K562 (cell line): ENCODE data around the gene CCDC200. TPM values are rescaled to one million over a fixed set of nuclear protein-coding genes. Genes with fewer than 3 reads are reported as not detected.

Source experiments
- ATAC-seq: fragments of 200-7000 bp; cut with Tn5 transposase; 3 replicates; pipeline ENCODE4 v1.9.1; 2020; ENCODE audit warnings: moderate library complexity
- BruUV-seq: library from RNA; stranded (reverse); fragments of 400-500 nt; replicated peaks from 2 replicates; lab custom pipeline; 2021; lab: Mats Ljungman, UMichigan
- CTCF ChIA-PET: fragments of 300-600 bp; formaldehyde crosslinking; extraction: SDS; loops from one replicate; lab custom pipeline; 2021; ENCODE audit warnings: low intra/inter-chr PET ratio; lab: Yijun Ruan, JAX
- POLR2A ChIA-PET: fragments of 300-600, 350-650 bp; sonication (Branson Sonifier 250); formaldehyde crosslinking; extraction: SDS; loops from one replicate; lab custom pipeline; 2021; ENCODE audit warnings: antibody characterized with exemption, inconsistent platforms; lab: Yijun Ruan, JAX
- DNase-seq, 4 experiments: peaks; one replicate each; pipeline versions ENCODE4 v3.0.0 to v3.0.0-alpha.2; 2011 to 2018; ENCODE audit warnings: low spot score in 3 of 4, mixed read lengths in 3 of 4; ENCODE audit errors: extremely low read depth in 1 of 4
- FAIRE-seq: peaks from 2 replicates; lab custom pipeline; 2011; peaks lifted over from hg19 to GRCh38; lab: Jason Lieb, UNC
- H2AFZ ChIP-seq: 2 replicates; pipeline ENCODE4 v1.6.0; 2011; ENCODE audit warnings: low read depth, low read length, control low read depth, inconsistent platforms
- H3K27ac ChIP-seq: fragments of 200-600 bp; 3 replicates; pipeline ENCODE4 v1.8.0; 2011; ENCODE audit warnings: low read depth, mild to moderate bottlenecking, control low read depth, inconsistent platforms, low read length, moderate library complexity, mixed read lengths; ENCODE audit errors: extremely low read depth
- H3K27me3 ChIP-seq, 2 experiments: fragments of 300-600 bp in 1 of 2; 2 replicates in 1 of 2; 3 replicates in 1 of 2; pipeline versions ENCODE4 v1.6.0 to v1.8.0; 2011; ENCODE audit warnings: inconsistent platforms in 2 of 2, low read length in 2 of 2, mild to moderate bottlenecking in 1 of 2, mixed read lengths in 1 of 2, moderate library complexity in 1 of 2; ENCODE audit not compliant: control insufficient read depth in 2 of 2, insufficient read depth in 2 of 2
- H3K36me3 ChIP-seq: fragments of 300-600 bp; 3 replicates; pipeline ENCODE4 v1.8.0; 2011; ENCODE audit warnings: mild to moderate bottlenecking, low read length, inconsistent platforms; ENCODE audit not compliant: control insufficient read depth, insufficient read depth
- H3K4me1 ChIP-seq, 2 experiments: fragments of 200-600 bp in 1 of 2; replicated peaks in 1 of 2; 2 replicates in 1 of 2; 3 replicates in 1 of 2; pipeline versions ENCODE4 v1.5.1 to v1.8.0; 2011; ENCODE audit warnings: inconsistent platforms in 2 of 2, low read length in 2 of 2, mild to moderate bottlenecking in 1 of 2, mixed read lengths in 1 of 2, moderate library complexity in 1 of 2; ENCODE audit not compliant: control insufficient read depth in 2 of 2, insufficient read depth in 2 of 2
- H3K4me2 ChIP-seq: 2 replicates; pipeline ENCODE4 v1.6.1; 2011; ENCODE audit warnings: low read length, control low read depth, inconsistent platforms, mixed read lengths; ENCODE audit not compliant: insufficient read depth
- H3K4me3 ChIP-seq: fragments of 200-600 bp; sonication (generic), shearing (Covaris generic); 2 replicates; pipeline ENCODE4 v1.5.1; 2016; ENCODE audit warnings: control low read depth, inconsistent platforms
- H3K79me2 ChIP-seq: fragments of 200-600 bp; 3 replicates; pipeline ENCODE4 v1.8.0; 2011; ENCODE audit warnings: low read length, inconsistent platforms; ENCODE audit not compliant: control insufficient read depth, insufficient read depth
- H3K9ac ChIP-seq, 2 experiments: 2 replicates each; pipeline versions ENCODE4 v1.6.0 to v1.6.1; 2011; ENCODE audit warnings: low read depth in 2 of 2, low read length in 2 of 2, control low read depth in 1 of 2, inconsistent platforms in 1 of 2, mild to moderate bottlenecking in 1 of 2, mixed read lengths in 1 of 2; ENCODE audit not compliant: insufficient read depth in 1 of 2
- H3K9me1 ChIP-seq: one replicate; pipeline ENCODE4 v1.6.0; 2011; ENCODE audit warnings: inconsistent platforms, mild to moderate bottlenecking, low read length, moderate library complexity; ENCODE audit not compliant: control insufficient read depth, insufficient read depth
- H3K9me3 ChIP-seq: replicated peaks from 2 replicates; pipeline ENCODE4 v1.5.1; 2011; ENCODE audit warnings: low read depth, low read length, inconsistent platforms; ENCODE audit not compliant: control insufficient read depth, insufficient read depth
- H4K20me1 ChIP-seq: replicated peaks from 2 replicates; pipeline ENCODE4 v1.6.1; 2011; ENCODE audit warnings: low read length, inconsistent platforms, mixed read lengths; ENCODE audit not compliant: control insufficient read depth, insufficient read depth
- HES1 ChIP-seq: fragments of 450-650 bp; IDR thresholded peaks from 2 replicates; pipeline ENCODE4 v1.6.1; 2016; ENCODE audit warnings: low read depth, mild to moderate bottlenecking, moderate library complexity
- SLC30A9 ChIP-seq: fragments of 250-450 bp; sonication (Bioruptor Pico); IDR thresholded peaks from 2 replicates; pipeline ENCODE4 v1.8.0; 2022; ENCODE audit warnings: mild to moderate bottlenecking, moderate library complexity
- TAF15 ChIP-seq: fragments of 200-400 bp; formaldehyde crosslinking; IDR thresholded peaks from 2 replicates; pipeline ENCODE4 v1.6.1; 2017; ENCODE audit warnings: mild to moderate bottlenecking, low read depth, low read length, moderate library complexity
- TEAD2 ChIP-seq: fragments of 450-650 bp; IDR thresholded peaks from 2 replicates; pipeline ENCODE4 v1.6.1; 2016; ENCODE audit warnings: missing genetic modification characterization, control low read depth, missing compliant biosample characterization
- ZBTB43 ChIP-seq: sonication (generic); formaldehyde crosslinking; IDR thresholded peaks from 2 replicates; pipeline ENCODE4 v1.8.0; 2023; ENCODE audit warnings: mild to moderate bottlenecking, missing genetic modification reagents
- WGBS: fragments of 100-300 bp; shearing (Covaris generic); methylation state at CpG from one replicate; pipeline ENCODE4 v1.1.6; 2016; ENCODE audit warnings: low coverage, mixed read lengths; ENCODE audit not compliant: insufficient coverage; ENCODE audit errors: missing lambda C conversion rate; 5-methylcytosine and 5-hydroxymethylcytosine counted together
- in situ Hi-C: fragments of 300-500 bp; cut with MboI; formaldehyde crosslinking; loops from 4 replicates; pipeline ENCODE4 v1.15.0; 2018; ENCODE audit warnings: inconsistent platforms, mixed read lengths
- intact Hi-C: fragments of 100-400 bp; cut with micrococcal nuclease; formaldehyde crosslinking; loops from 2 replicates; pipeline ENCODE4 v1.14.2; 2022
- polyA plus RNA-seq, 8 experiments: library from polyadenylated mRNA; depleted of rRNA in 4 of 8; stranded (reverse) in 5 of 8; unstranded in 3 of 8; fragments of >200 nt; fragmentation: Nextera tagmentation in 2 of 8; fragmentation: Illumina TruSeq in 1 of 8; extraction: Ambion mirVana in 2 of 8; extraction: Trizol in 1 of 8; gene quantifications; 2 replicates each; pipeline versions ENCODE4 v1.2.1 to v1.2.3, GENCODE V29; 2011 to 2014; ENCODE audit warnings: inconsistent platforms in 1 of 8, missing spikeins in 1 of 8
- total RNA-seq, 7 experiments: library from RNA; depleted of rRNA in 6 of 7; stranded (reverse); fragments of >200 nt in 6 of 7; fragmentation: Illumina TruSeq in 2 of 7; extraction: Trizol in 2 of 7; gene quantifications; 2 replicates each; pipeline versions ENCODE4 v1.2.1 to v1.2.3, GENCODE V29; 2011 to 2021; ENCODE audit warnings: low replicate concordance in 1 of 7
- TF ChIP-seq, protein P1 (sequence below): sonication (generic); formaldehyde crosslinking; IDR thresholded peaks from 2 replicates; pipeline ENCODE4 v1.8.0; 2022; ENCODE audit warnings: mild to moderate bottlenecking, missing genetic modification reagents

The CCDC200 gene
- total and polyA plus RNA-seq, 9 of the 15 experiments (the other 6 are each of a cell fraction or from before 2014, with no cell fraction given) = 0.14 TPM; not detected in 8

DNA sequence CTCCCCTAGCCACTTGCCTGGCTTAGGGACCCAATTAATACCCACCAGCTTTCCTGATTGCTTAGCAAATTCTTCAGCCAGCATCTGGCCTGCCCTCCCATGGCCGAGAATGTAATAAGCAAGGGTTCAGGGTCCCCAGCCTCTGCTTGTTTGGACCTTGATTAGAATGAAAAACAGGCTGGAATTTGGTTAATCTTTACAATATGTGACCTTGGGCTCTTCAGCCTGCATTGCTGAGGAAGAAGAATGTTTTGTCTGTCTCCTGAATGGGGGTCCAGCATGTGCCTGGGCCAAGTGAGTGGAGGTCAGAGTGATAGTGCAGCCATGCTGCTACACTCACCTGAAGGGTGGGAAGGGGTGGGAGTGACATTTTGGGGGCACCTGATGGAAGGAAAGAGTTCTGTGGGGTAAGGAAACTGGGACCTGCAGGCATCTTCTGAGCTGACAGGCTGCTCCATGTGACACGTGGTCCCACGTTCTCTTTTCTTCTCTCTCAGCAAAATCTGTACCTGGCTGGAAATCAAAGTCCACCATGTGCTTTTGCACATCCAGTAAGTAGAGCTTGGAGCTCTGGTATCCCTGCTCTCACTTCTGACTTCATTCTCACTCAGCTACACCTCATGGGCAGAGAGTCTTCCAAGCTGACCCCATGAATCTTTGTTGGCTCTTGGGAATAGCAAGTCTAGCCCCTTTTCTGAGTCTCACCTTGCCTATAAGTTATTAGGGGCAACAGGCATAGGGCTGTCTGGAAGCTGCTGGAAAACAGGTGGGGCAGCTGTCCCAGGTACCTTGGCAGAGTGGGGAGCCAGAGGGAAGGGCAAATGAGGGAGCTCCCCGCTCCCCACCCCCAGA, 11.4 kb downstream of the CCDC200 start (continued):
- TF ChIP-seq TAF15 = no peak

- H3K27me3 ChIP-seq = no peaks in the 10 kb centered on the region
- ChIA-PET CTCF (no interaction called here), POLR2A (interaction anchor here (0.7 to 7.6 kb wide), 4 partner anchors 10 to 100 kb away, joined by 3 to 89 read pairs (median 7); no protein-coding TSS in a partner anchor)
- intact Hi-C loops = no loop called here
- no peak for DNase-seq
- no peak for ATAC-seq
- no peak overlapping the region for H3K4me2 ChIP-seq
- H3K4me3 ChIP-seq = no peak overlapping the region
- H3K9me3 ChIP-seq = no peaks in the 10 kb centered on the region
- no peak overlapping the region for H2AFZ ChIP-seq
- H3K4me1 ChIP-seq = peaks cover 3 to 9% of the 10 kb centered on the region in 2 experiments; a peak in 2 of 5 replicates
- FAIRE-seq = no peak
- H3K9ac ChIP-seq = peak overlapping the region in 1 of 2 experiments; percentile 48; a peak in 1 of 4 replicates
- no peaks in the 10 kb centered on the region for H3K79me2 ChIP-seq
- BruUV-seq = no TSS peak
- no peaks in the 10 kb centered on the region; the same call in 2 of the 3 replicates for H3K36me3 ChIP-seq
- no peak overlapping the region for H3K27ac ChIP-seq
- no peaks in the 10 kb centered on the region for H4K20me1 ChIP-seq
- WGBS = 44% methylated on average over 4 of the region's 4 CpGs
- in situ Hi-C loops = no loop called here
- no peak for TF ChIP-seq TEAD2 (tag)
- TF ChIP-seq HES1 = no peak
- no peak for TF ChIP-seq ZBTB43
- TF ChIP-seq, protein P1, sequence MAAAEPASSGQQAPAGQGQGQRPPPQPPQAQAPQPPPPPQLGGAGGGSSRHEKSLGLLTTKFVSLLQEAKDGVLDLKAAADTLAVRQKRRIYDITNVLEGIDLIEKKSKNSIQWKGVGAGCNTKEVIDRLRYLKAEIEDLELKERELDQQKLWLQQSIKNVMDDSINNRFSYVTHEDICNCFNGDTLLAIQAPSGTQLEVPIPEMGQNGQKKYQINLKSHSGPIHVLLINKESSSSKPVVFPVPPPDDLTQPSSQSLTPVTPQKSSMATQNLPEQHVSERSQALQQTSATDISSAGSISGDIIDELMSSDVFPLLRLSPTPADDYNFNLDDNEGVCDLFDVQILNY (CRISPR knock-in tag) = no peak
- no peak for TF ChIP-seq SLC30A9 (CRISPR knock-in tag)
- no peaks in the 10 kb centered on the region for H3K9me1 ChIP-seq
These were observed 12.1 kb downstream of the CCDC200 start for GRCh38 chr17:43216369-43216761.
